ENCODE results near the gene SRRD. TPM values are rescaled to one million over a fixed set of nuclear protein-coding genes. Genes with fewer than 3 reads are reported as not detected.

SRRD gene
- total RNA-seq, 6 experiments from 2014 or later: 11.4 to 15.2 (median 11.8) TPM

- peaks cover 0 to 45% (median 17%) of the 10 kb centered on the region in 4 donors for H3K36me3 ChIP-seq
- no peaks in the 10 kb centered on the region for H3K9me3 ChIP-seq
- DNase-seq (peak in 2 of 3 donors; percentile 56 to 57), ATAC-seq (peak; percentile 70 to 80 (median 76))
- no peak overlapping the region for H3K4me3 ChIP-seq
- no peak overlapping the region for H3K27ac ChIP-seq
- intact Hi-C loops (cut with DNase I): no loop called here
- TF ChIP-seq, protein P1, sequence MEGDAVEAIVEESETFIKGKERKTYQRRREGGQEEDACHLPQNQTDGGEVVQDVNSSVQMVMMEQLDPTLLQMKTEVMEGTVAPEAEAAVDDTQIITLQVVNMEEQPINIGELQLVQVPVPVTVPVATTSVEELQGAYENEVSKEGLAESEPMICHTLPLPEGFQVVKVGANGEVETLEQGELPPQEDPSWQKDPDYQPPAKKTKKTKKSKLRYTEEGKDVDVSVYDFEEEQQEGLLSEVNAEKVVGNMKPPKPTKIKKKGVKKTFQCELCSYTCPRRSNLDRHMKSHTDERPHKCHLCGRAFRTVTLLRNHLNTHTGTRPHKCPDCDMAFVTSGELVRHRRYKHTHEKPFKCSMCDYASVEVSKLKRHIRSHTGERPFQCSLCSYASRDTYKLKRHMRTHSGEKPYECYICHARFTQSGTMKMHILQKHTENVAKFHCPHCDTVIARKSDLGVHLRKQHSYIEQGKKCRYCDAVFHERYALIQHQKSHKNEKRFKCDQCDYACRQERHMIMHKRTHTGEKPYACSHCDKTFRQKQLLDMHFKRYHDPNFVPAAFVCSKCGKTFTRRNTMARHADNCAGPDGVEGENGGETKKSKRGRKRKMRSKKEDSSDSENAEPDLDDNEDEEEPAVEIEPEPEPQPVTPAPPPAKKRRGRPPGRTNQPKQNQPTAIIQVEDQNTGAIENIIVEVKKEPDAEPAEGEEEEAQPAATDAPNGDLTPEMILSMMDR (IDR thresholded peaks at IDR 0.05): peak; percentile 52 to 78 (median 68)
- TF ChIP-seq POLR2A (IDR thresholded peaks at IDR 0.05): no peak
- 6% methylated on average over 2 of the region's 3 CpGs for WGBS (ENCODE audit: insufficient coverage, low coverage, low lambda C conversion rate, missing lambda C conversion rate)
- H3K27me3 ChIP-seq: no peaks in the 10 kb centered on the region
- peaks cover 0 to 9% (median 0%) of the 10 kb centered on the region in 4 donors for H3K4me1 ChIP-seq
Measured at GRCh38 chr22:26461188-26461810, 22.4 kb upstream of the SRRD start.

DNA sequence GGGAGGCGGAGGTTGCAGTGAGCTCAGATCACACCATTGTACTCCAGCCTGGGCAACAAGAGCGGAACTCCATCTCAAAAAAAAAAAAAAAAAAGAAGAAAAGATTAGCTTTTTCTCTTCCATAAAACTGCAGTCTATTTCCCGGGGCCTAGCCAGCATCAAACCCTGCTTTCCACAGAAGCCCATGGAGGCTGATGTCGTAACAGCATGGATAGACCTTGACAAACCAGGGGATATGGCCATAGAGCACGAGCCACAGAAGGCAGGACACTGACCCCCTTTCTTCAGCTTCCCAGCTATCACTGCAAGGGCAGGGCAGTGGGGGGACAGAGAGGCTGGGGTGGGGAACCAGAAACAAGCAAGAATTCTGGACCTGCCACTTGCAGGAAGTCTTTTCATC, 21.6 kb upstream of the SRRD start:
- peaks cover 0 to 52% (median 18%) of the 10 kb centered on the region in 4 donors for H3K36me3 ChIP-seq
- H3K27ac ChIP-seq: no peak overlapping the region
- no peaks in the 10 kb centered on the region for H3K9me3 ChIP-seq
- WGBS (ENCODE audit: insufficient coverage, low coverage, low lambda C conversion rate, missing lambda C conversion rate): 71% methylated on average over 2 of the region's 5 CpGs
- DNase-seq (no peak), ATAC-seq (no peak)
- intact Hi-C loops (cut with DNase I): no loop called here
- TF ChIP-seq POLR2A (IDR thresholded peaks at IDR 0.05): no peak
- TF ChIP-seq, protein P1 (IDR thresholded peaks at IDR 0.05): no peak
- peaks cover 0 to 9% (median 0%) of the 10 kb centered on the region in 4 donors for H3K4me1 ChIP-seq
- no peaks in the 10 kb centered on the region for H3K27me3 ChIP-seq
- no peak overlapping the region for H3K4me3 ChIP-seq

DNA sequence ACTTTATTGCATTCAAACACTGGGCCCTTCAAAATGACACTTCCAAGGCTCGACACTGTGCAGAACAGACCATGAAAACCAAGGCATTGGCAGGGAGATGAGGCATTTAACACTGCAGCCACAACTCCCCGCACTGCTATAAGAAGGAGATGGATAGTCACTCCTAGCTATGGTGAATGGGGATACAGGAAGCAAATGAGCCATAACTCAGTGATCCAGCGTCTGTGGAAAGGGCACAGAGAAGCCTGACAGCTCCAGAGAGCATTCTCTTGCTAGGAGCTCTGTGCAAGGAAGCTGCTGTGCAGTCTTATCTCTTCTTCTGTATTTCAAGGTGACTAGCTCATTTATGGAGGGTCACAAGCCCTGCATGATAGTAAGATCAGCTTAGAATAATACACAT, 21.0 kb upstream of the SRRD start:
- DNase-seq: no peak
- intact Hi-C loops (cut with DNase I): no loop called here
- TF ChIP-seq, protein P1 (IDR thresholded peaks at IDR 0.05): no peak
- TF ChIP-seq POLR2A (IDR thresholded peaks at IDR 0.05): no peak
- no peak overlapping the region for H3K27ac ChIP-seq
- peaks cover 0 to 52% (median 18%) of the 10 kb centered on the region in 4 donors for H3K36me3 ChIP-seq
- H3K9me3 ChIP-seq: no peaks in the 10 kb centered on the region
- no peaks in the 10 kb centered on the region for H3K27me3 ChIP-seq
- ATAC-seq: no peak
- H3K4me1 ChIP-seq: peaks cover 0 to 9% (median 0%) of the 10 kb centered on the region in 4 donors
- H3K4me3 ChIP-seq: no peak overlapping the region
- WGBS (ENCODE audit: insufficient coverage, low coverage, low lambda C conversion rate, missing lambda C conversion rate): 83% methylated on average over 1 of the region's 3 CpGs

- intact Hi-C loops (cut with DNase I): no loop called here
- Histone ChIP-seq H3K9me3 (no peaks in the 10 kb centered on the region), H3K27me3 (no peaks in the 10 kb centered on the region), H3K27ac (no peak overlapping the region), H3K4me1 (peaks cover 0 to 9% (median 0%) of the 10 kb centered on the region in 4 donors), H3K4me3 (no peak overlapping the region), H3K36me3 (peaks cover 0 to 52% (median 17%) of the 10 kb centered on the region in 4 donors)
- TF ChIP-seq, protein P1 (IDR thresholded peaks at IDR 0.05): no peak
- no peak for TF ChIP-seq POLR2A (IDR thresholded peaks at IDR 0.05)
- ATAC-seq: peak; percentile 36 to 79 (median 72)
- peak in 1 of 3 donors; percentile 34 for DNase-seq
- WGBS (ENCODE audit: insufficient coverage, low coverage, low lambda C conversion rate, missing lambda C conversion rate): 57% methylated on average over 4 of the region's 10 CpGs
Measured at GRCh38 chr22:26463101-26463661, 20.5 kb upstream of the SRRD start.
